Myocyte (in vitro differentiated cells): ENCODE measurements around the gene ASMTL. TPM values are rescaled to one million over a fixed set of nuclear protein-coding genes. Genes with fewer than 3 reads are reported as not detected.
"Not testable (repeated sequence)": the region's sequence is repeated elsewhere in the genome, so short reads cannot be mapped to it uniquely, and the experiment has no call there.

Experiments used
- DNase-seq: peaks from one replicate; pipeline ENCODE4 v3.0.0-alpha.2; 2012; ENCODE audit warnings: low read depth
- polyA plus RNA-seq: library from polyadenylated mRNA; unstranded; fragments of >200 nt; gene quantifications from one replicate; pipeline ENCODE4 v1.2.1, GENCODE V29; 2012; ENCODE audit warnings: missing spikeins
- total RNA-seq: library from RNA; depleted of rRNA; stranded (reverse); fragments of >200 nt; gene quantifications from 2 replicates; pipeline ENCODE4 v1.2.3, GENCODE V29; 2014

ASMTL gene, protein sequence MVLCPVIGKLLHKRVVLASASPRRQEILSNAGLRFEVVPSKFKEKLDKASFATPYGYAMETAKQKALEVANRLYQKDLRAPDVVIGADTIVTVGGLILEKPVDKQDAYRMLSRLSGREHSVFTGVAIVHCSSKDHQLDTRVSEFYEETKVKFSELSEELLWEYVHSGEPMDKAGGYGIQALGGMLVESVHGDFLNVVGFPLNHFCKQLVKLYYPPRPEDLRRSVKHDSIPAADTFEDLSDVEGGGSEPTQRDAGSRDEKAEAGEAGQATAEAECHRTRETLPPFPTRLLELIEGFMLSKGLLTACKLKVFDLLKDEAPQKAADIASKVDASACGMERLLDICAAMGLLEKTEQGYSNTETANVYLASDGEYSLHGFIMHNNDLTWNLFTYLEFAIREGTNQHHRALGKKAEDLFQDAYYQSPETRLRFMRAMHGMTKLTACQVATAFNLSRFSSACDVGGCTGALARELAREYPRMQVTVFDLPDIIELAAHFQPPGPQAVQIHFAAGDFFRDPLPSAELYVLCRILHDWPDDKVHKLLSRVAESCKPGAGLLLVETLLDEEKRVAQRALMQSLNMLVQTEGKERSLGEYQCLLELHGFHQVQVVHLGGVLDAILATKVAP
- total RNA-seq = 15.8 and 18.8 TPM in 2 replicates
- 44.4 TPM for polyA plus RNA-seq

DNA sequence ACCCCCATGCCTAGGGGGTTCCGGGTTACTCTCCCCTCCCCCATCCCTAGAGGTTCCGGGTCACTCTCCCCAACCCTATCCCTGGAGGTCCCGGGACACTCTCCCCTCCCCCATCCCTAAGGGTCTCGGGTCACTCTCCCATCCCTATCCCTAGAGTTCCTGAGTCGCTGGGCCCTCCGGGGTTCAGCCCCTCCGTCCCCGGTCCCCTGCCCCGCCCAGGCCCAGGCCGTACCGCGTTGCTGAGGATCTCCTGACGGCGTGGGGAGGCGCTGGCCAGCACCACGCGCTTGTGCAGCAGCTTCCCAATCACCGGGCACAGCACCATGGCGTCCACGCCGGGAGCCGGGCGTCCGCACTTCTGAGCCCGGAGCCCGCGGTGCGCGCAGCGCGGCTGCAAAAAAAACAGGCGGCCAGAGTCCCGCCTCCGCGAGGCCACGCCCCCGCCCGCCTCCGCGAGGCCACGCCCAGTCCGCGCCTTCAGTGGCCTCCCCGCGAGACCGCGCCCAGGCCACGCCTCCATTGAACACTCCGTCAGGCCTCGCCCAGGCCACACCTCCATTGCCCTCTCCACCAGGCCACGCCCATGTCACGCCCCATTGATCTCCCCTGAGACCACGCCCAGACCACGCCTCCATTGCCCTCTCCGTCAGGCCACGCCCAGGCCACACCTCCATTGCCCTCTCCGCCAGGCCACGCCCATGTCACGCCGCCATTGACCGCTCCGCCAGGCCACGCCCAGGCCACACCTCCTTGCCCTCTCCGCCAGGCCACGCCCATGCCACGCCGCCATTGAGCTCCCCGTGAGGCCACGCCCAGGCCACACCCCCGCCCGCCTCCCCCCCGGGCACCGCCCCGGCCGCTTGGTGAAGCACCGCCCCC, at the start of gene ASMTL:
Gene ASMTL (minus strand): TSS at position 394 of the 879 bp plus-strand sequence. CDS start 69 bp downstream, at position 325.
- DNase-seq = peak; percentile 98

DNA sequence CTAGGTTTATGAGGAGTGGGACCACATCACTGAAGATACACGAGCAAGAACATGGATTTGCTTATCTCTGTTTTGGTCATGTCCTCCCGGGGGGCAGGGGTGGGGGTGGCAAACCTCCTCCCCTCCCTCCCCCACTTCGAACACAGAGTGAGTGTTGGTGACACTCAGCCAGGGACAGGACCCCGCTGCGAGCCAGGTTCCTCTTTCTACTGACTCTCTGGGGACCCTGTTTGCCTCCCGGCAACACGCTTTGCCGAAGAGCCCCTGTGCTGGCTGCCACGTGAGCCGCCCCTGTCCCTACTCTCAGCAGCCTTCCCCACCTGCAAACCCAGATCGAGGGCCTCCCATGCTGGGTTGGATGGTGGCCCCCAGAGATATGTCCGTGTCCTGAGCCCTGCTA, 49.5 kb upstream of the ASMTL start:
- DNase-seq = no peak

DNA sequence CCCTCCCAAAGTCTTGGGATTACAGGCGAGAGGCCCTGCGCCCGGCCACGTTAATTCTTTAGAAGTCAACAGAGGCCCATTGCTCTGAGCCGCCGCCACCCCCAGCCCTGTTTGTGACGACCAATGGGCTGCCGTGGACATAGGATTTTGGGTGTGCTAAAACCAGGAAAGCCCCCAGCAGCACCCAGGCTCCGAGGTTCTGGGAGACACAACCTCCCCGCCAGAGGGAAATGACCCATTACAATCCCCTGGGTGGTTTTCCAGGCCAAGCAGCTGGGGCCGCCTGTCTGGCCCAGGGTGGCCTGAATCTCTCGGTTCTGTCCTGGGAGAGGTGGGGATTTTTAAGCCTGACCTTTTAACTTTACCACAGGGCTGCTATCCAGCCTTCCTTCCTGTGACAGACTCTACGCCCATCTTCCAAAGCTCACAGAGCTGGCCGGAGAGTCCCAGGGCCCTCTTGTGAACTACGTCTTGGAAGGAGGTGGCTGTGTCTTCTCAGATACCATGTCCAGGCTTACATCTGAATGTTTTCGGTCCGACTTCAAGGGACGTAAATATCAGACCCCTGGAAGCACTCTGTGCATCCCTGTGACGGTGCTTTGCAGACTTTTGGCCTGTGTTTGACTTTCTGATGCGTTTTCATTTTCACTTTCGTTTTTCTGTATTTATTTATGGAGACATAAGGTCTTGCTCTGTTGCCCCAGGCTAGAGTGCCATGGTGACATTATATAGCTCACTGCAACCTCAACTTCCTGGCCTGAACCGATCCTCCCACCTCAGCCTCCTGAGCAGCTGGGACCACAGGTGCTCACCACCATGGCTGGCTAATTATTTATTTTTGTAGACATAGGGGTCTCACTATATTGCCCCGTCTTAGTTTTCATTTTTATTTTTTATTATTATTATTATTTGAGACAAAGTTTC, 48.3 kb upstream of the ASMTL start:
- DNase-seq = no peak

DNA sequence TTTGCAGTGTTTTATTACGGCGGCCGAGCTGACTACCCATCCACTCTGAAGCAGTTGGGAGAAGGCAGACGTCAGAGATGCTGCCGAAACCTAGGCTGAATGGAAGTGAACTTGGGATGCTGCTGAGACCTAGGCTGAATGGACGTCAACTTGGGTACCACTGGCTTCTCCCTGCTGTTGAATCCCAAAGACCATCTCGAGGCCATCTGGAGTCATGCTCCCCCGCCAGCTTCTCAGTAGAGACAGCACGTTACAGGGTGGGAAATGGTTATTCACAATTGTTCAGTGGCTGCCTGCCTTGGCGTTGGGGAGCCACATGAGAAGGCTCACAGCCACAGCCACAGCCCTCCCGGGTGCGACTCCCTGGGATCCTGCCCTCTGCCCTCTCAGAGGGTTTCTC, 43.4 kb upstream of the ASMTL start:
- no peak for DNase-seq

DNA sequence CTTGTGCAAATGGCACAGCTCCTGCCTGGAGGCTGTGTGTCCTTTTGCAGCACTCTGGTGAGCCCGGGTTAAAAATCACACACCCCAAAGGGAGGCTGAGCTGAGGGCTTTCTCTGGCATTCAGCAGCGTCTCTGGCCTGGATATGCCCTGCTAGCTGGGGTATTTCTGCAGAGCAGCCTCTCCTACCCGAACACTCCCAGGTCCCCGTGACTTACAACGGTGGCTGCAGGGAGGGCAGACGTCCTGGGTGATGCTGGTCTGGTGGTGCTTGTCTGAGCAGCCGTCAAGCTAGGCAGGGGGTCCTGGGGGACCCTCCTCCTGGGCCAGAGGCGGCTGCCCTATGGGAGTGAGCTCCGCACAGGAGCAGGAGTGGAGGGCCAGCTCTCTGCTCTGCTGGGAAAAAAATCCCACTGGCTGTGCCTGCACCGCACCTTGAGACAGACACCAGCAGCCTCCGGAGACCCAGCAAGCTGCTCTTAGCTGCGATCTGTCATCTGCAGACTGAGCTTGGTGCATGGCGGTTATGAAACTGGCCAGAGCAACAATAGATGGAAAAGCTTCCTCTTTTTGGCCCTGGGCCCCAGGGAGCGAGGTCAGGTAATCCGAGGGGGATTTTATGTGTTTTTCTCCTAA, 41.3 kb upstream of the ASMTL start:
- DNase-seq = no peak

DNA sequence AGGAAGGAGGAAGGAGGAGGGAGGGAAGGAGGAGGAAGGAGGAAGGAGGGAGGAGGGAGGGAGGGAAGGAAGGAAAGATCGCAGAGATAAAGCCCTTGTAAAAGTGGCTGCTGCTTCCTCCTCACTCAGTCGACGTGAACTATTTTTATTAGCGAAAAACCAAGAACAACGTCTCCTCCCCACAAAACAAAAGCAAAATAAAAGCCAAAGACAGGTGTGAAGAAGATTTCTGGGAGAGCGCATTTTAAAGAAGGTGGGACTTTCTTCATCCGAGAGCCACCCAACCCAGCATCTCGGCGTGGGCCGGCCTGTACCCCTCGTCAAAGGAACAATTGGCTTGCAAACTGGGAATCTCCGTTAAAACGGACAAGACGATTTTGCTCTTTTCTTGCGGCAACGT, 40.7 kb upstream of the ASMTL start:
- DNase-seq = no peak

DNA sequence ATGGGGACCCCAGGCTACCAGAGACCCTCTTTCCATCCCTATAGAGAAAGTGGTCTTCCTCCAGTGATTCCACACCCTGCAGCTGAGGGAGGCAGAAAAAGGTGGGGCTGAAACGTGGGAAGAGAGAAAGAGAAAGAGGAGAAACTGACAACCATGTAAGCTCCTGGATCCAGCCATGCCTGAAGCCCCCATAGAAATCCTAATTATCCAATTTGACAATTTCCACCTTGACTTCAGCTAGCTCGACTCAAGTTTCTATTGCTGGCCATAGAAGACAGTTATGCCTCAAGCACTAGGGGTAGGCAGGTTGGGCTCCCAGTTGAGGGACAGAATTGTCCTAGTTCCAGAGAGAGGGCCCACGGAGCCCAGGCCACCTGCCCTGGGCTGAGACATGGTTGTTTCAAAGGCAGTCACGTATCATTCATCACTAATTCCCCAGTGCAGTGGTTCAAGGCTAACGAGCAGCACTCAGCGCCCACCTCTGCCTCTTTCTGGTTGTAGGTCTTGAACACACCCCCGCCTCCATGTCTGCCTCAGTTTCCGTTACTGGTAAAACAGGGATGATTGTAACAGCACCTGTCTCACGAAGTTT, 39.8 kb upstream of the ASMTL start:
- DNase-seq = no peak

DNA sequence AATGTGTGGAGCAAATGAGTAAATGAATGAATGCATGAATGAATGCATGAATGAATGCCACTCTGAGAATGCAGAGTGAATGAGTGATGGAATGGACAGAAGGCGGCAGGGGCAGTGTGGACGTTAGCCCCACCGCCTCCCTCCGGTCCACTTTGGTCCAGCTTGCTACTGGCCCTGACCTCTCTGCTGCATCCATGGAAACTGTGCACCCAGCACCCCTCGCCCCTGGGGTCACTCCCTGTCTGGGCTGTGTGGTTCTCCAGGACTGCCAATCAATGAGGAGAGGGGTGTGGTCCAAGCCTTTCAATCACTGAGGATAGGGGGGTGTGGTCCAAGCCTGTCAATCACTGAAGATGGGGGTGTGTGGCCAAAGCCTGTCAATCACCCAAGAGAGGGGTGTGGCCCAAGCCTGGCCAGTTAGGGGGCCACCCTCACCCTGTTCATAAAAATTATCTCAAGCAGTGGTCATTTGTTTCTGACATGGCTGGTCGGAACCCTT, 39.2 kb upstream of the ASMTL start:
- peak; percentile 21 for DNase-seq

DNA sequence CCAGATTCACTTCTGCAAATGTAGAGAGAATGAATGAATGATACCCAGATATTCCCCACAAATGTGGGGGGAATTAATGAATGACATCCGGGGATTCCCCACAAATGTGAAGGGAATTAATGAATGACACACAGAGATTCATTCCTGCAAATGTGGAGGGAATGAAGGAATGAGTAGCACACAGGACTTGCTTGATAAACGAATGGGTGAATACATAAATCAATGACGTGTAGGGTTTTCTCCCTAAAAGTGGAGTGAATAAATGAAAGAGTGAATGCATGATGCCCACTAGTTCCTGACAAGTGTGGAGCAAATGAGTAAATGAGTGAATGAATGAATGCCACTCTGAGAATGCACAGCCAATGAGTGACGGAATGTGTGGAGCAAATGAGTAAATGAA, 38.5 kb upstream of the ASMTL start:
- not testable (repeated sequence) for DNase-seq

DNA sequence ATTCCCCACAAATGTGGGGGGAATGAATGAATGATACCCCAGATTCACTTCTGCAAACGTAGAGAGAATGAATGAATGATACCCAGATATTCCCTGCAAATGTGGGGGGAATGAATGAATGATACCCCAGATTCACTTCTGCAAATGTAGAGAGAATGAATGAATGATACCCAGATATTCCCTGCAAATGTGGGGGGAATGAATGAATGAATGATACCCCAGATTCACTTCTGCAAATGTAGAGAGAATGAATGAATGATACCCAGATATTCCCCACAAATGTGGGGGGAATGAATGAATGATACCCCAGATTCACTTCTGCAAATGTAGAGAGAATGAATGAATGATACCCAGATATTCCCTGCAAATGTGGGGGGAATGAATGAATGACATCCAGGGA, 38.0 kb upstream of the ASMTL start:
- DNase-seq = not testable (repeated sequence)

DNA sequence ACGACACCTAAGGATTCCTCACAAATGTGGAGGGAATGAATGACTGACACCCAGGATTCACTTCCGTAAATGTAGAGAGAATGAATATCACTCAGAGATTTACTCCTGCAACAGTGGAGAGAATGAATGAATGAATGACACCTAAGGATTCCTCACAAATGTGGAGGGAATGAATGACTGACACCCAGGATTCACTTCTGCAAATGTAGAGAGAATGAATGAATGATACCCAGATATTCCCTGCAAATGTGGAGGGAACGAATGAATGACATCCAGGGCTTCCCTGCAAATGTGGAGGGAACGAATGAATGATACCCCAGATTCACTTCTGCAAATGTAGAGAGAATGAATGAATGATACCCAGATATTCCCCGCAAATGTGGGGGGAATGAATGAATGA, 36.6 kb upstream of the ASMTL start:
- DNase-seq = not testable (repeated sequence)

DNA sequence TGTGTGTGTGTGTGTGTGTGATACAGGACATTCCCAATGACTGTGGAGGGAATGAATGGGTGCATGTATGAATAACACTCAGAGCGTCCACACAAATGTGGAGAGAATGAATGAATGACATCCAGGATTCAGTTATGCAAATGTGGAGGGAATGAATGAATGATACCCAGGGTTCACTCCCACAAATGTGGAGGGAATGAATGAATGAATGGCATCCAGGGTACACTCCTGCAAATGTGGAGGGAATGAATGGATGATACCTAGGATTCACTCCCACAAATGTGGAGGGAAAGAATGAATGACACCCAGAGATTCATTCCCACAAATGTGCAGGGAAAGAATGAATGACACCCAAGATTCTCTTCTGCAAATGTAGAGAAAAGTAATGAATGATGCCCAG, 36.0 kb upstream of the ASMTL start:
- DNase-seq = no peak

DNA sequence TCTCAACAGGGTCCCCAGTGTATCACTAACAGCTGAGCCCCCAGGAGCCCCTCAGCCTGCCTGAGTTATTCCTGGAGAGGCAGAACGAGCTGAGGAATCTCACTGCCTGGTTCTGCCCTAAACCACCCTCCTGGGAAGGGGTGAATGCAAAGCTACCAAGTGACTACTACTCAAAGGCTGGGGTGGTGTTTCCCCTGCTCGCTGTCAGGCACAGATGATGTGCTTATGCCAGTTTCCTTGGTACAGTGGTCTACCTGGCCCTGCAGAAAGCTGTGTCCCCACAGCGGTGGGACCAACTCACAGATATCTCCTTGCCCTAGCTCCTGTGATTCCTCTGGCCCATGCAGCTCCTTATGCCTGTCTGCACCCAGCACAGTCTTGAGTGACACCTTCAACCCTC, 35.4 kb upstream of the ASMTL start:
- DNase-seq = no peak

DNA sequence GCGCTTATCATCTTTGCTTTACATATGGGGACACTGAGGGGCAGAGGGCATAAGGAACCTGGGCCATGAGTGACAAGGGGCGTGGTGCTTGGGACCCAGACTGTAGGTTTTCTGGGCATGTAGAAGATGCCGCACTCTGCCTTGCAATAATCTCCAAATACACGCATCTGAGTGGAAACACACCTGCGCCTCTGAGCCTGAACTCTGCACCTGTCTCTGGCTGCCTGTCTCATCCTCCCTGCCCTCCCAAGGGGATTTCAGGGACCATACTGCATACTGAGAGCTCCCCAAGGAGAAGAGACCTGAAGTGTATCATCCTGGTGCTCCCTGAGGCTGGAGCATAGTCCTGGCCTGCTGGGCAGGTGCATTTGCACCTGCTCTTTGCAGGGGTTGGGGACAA, 34.7 kb upstream of the ASMTL start:
- no peak for DNase-seq

DNA sequence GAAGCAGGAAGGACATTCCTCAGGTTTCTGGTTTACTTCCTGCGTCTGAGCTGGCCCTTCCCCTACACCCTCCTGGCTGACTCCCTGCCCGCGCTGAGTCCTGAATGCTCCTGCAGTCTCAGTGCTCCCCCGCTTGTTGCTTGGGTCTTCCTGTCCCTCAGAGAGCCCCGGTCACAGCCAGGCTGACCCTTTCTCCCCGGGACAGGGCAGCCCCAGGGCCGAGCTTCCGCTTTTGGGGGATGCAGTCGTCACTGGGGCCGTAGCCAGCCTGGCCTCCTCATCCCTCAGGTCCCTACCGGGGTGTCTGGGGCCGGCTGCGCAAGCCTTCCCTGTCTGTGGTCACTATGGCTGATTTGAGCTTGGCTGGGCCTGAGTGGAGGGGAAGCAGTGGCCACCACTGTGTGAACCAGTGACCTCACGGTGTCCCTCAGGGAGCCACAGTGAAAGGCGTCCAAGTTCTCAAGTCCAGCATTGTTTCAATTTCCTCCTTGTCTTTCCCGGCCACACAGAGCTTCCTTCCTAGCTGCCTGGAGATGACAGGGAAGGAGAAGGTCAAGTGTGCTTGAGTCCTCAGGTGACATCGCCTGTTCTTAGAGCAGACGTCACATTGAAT, 34.1 kb upstream of the ASMTL start:
- DNase-seq = no peak

DNA sequence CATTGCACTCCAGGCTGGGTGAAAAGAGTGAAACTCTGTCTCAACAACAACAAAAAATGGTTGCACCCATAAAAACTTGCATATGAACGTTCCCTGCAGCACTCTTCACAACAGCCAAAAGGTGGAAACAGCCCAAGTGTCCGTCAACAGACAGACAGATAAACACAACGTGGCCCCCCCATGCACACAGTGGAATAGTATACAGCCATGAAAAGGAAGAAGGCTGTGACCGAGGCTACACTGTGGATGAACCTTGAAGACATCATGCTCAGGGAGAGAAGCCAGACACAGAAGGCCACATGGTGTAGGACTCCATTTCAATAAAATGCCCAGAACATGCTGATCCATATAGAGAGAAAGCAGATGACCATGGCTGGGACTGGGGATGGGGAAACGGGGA, 33.5 kb upstream of the ASMTL start:
- DNase-seq = no peak

DNA sequence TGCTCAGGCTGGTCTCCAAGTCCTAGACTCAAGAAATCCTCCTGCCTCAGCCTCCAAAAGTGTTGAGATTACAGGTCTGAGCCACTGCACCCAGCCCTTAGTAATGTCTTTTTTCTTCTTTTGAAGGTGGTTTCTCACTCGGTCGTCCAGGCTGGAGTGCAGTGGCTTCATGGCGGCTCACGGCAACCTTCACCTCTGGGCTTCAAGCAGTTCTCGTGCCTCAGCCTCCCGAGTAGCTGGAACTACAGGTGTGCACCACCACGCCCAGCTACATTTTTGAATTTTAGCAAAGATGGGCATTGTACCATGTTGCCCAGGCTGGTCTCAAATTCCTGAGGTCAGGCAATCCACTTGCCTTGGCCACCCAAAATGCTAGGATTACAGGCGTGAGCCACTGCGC, 32.3 kb upstream of the ASMTL start:
- no peak for DNase-seq

DNA sequence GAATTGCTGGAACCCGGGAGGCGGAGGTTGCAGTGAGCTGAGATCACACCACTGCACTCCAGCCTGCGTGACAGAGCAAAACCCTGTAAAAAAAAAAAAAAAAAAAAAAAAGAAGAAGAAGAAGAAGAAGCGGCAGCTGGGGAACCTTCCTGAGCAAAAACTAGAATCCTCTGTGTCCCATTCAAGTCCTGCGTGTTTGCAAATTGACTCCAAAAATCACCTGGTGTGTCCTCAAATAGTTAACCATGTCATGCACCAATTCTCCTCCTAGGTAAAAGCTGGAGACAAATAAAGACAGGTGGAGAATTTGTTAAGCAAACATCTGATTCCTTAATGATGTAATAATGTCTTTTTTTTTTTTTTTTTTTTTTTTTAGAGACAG, 31.9 kb upstream of the ASMTL start:
- DNase-seq = no peak
